Stimulated activated CD4-positive, alpha-beta T cell treated with anti-CD3 and anti-CD28 coated beads, TNF-alpha, amount 100 ng/mL, for 48 hours (primary cell): ENCODE results near the gene CDH8.

Experiments
- DNase-seq, 3 donors: peaks; one replicate each; pipeline ENCODE4 v3.0.0-alpha.2; 2020; ENCODE audit warnings: low read depth in 3 of 3

CDH8 gene

GRCh38 chr16:62033065-62033464, 3.2 kb downstream of the CDH8 start:
- no peak for DNase-seq

GRCh38 chr16:62029947-62030346, 6.3 kb downstream of the CDH8 start:
- DNase-seq: no peak

- no peak for DNase-seq
Observed at GRCh38 chr16:62022688-62023087, 13.6 kb downstream of the CDH8 start.

DNA sequence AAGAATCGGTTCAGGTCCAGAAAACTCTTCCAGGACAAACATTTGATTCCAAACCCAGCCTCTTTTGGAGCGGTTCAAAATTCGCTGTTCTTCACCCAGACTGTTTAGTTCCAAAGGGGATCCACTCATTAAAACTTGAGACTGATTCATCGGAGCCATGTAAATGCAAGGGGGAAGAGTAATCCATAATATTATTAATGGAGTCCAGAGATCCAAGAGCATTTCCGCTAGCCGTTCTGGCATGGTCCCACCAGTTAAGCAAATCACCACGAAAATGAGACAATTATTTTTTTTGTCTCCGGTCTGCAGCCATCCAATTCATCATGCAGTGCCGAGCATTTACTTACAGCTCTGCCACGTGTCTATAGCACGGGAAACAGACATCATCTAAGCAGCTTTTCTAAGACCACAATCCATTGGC, 15.1 kb downstream of the CDH8 start:
- no peak for DNase-seq

DNA sequence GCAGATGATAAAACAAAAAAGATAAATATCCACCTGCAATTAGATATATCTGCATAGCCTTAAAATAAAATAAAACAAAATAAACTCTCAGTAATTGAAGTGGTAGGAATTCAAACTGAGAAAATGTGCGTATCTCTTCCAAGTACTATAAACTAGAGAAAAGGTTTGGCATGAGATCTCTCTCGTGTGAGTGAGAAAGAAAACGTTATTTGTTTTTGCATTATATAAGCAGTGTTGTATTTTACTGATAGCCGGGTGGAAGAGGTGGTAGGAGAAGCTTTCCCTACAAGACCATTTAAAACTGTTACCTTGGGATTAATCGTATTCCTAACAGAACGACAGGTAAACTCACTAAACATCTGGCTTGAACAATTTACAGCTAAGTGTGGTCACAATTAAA, 15.6 kb downstream of the CDH8 start:
- no peak for DNase-seq

DNA sequence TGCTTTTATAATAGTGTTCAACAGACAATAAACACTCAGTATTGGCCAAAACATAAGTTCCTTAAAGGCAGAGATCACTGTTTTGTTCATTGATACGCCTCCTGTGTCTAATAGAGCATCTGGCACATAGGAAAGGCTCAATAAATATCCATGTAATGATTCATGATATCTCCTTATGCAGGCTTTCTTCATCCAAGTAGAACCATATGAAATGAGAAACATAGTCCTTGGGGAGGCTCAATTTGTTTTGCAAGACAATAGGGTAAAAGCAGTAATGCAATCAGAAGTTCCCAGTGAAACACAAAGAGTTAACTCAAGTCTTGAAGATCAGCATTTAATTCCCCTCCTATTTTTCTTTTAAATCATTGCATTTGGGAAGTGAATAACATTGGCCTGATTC, 16.4 kb downstream of the CDH8 start:
- DNase-seq: no peak

GRCh38 chr16:62018301-62019060, 17.8 kb downstream of the CDH8 start:
- no peak for DNase-seq

DNA sequence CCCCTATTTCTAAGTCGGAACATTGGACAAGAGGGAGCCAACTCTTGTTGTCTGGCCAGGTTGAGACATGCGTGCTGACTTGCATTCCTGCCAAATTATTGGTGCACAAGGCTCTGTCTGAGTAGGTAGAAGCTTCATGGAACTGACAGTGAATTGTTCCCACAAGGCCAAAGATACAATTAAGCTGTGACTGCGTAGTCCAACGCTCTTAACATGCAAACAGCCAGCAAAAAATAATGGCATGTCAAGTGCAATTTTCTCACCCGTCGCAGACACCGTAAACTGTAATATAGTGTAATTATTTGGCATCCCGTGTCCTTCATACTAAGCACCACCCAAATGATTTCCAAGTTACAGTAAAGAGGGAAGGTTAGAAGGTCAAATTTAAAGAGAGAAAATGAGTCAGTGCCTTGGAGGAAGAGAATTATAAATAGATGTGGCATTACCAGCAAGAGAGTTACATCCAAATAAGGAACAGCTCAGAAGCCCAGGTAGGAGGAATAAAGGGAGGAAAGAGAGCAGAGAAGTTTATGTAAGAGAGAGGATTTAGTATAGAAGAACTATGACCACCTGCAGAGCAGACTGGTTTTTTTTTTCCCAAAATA, 21.8 kb downstream of the CDH8 start:
- no peak for DNase-seq

DNA sequence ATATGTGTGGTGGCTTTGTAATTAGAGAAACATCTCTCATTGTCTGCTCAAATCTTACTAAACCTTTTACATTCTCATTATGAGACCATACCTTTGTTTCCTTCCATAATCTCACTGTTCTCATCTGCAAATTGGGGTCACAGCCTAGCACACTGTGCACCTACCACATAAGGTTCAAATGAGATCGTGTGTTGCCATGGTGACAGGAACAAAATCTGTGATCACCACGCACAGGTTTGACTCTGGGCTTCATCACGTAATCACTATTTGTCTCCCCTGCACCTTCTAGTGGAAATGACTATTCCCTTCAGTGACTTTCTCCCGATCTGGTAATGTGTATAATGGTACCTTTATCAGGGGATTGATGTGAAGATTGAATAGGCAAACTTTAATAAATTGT, 26.1 kb downstream of the CDH8 start:
- no peak for DNase-seq

DNA sequence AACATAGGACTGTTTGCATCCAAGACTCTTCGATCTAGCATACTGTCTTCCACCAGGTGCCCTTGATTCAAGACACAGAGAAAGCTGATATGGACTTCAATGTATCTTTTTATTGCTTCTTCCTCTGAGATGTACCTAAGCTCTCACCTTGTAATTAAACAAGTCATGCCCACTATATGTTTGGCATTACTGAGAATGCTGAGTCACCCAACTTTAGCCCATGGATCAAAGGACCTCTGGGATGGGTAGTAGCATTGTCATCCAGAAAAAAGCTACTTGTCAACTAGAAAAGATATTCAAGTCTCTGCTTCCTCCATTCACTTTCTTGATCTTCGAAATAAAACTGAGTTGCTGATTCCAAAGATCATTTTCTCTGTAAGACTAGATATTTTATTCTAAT, 37.8 kb downstream of the CDH8 start:
- DNase-seq: no peak

DNA sequence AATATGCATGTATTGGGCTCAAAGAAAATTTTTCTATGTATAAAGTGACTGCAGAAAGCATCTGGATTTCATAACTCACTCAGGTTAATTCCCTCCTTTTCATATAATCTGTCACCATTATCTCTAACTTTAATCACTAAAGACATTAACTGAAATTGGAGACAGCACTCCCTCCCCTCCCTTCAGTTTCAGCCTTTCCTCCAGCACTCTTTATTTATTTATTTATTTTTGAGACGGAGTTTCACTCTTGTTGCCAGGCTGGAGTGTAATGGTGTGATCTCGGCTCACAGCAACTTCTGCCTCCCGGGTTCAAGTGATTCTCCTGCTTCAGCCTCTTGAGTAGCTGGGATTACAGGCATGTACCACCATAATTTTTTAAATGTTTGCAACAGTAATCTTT, 43.1 kb downstream of the CDH8 start:
- no peak for DNase-seq

- no peak for DNase-seq
Observed at GRCh38 chr16:61987474-61988012, 48.7 kb downstream of the CDH8 start.

- DNase-seq: no peak
Observed at GRCh38 chr16:61969077-61969382, 67.2 kb downstream of the CDH8 start.

- no peak for DNase-seq
Observed at GRCh38 chr16:61968242-61969076, 67.8 kb downstream of the CDH8 start.

GRCh38 chr16:61957075-61957855, 79.0 kb downstream of the CDH8 start:
- DNase-seq: no peak

- no peak for DNase-seq
Observed at GRCh38 chr16:61952841-61953240, 83.4 kb downstream of the CDH8 start.

DNA sequence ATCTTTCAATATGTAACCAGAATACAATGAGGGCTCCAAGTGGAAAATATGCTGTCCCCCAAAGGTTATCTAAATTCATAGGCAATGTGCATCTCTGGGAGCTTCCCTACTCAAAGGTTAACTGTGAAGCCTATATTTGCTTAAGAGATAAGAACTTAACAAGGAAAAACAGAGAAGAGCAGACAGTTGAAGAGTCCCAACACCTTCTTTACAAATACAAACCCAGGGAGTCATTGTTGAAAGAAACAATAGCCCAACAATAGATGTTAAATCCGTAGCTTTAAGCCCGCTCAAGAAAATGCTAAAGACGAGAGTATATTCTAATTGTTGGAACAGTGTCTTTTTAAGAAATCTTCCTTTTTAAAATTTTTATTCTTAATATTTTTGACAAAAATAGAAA, 87.8 kb downstream of the CDH8 start:
- DNase-seq: no peak

DNA sequence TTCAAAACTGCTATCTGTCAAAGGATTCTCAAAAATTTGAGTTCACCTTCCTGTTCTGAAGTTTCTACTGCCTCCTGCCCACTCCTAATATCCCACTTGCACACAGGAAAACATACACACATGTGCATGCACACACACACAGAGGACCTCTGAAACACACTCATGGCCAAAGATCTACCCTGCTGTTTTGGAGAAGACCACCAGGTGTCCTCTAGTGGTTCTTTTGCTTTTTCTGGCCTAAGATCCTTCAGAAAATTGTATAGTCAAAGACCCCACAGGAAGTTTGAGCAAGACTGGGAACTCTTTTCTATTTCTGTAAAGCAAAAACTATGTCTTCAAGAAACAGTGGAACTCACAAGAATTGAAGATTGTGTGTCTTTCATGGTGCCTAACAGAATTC, 90.2 kb downstream of the CDH8 start:
- no peak for DNase-seq

DNA sequence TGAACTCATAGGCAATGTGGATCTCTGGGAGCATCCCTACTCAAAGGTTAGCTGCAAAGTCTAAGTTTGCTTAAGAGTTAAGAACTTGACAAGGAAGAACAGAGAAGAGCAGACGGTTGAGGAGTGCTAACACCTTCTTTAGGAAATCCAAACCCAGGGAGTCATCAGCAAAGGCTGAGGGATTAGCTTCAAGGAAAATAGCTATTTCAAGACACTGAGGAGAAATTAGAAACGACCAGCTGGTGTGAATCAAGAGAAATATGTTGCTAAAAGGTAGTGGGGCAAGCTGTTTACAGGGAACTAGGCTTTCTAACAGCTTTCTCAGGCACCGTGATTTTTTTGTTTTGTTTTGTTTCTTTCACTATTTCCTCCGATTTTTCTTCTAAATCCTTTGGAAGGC, 90.7 kb downstream of the CDH8 start:
- DNase-seq: no peak

- no peak for DNase-seq
Observed at GRCh38 chr16:61944004-61944403, 92.2 kb downstream of the CDH8 start.

GRCh38 chr16:61940611-61941010, 95.6 kb downstream of the CDH8 start:
- DNase-seq: no peak

- DNase-seq: no peak
Observed at GRCh38 chr16:61937646-61938045, 98.6 kb downstream of the CDH8 start.
